ENCODE measurements around the gene GRSF1. TPM values are rescaled to one million over a fixed set of nuclear protein-coding genes. Genes with fewer than 3 reads are reported as not detected.

The GRSF1 gene
- total RNA-seq, 1 donor from 2014 or later = 71.7 TPM

Other genes starting within 250 kb of the GRSF1 start
- gene AMBN, start 247.6 kb downstream of the GRSF1 start, total RNA-seq = not detected in 2 replicates
- not detected in 2 replicates for gene ENAM, start 211.1 kb downstream of the GRSF1 start, total RNA-seq
- not detected in 2 replicates for gene JCHAIN, start 173.4 kb downstream of the GRSF1 start, total RNA-seq
- 28.8 and 30.0 TPM in 2 replicates for gene UTP3, start 151.4 kb downstream of the GRSF1 start, total RNA-seq
- 15.2 and 16.2 TPM in 2 replicates for gene RUFY3, start 117.9 kb downstream of the GRSF1 start, total RNA-seq
- gene MOB1B, start 62.5 kb upstream of the GRSF1 start, total RNA-seq = 15.8 and 16.1 TPM in 2 replicates
- gene DCK, start 153.8 kb upstream of the GRSF1 start, total RNA-seq = 70.8 and 72.7 TPM in 2 replicates

Measured in T-helper 2 cell treated with Interferon-gamma antibody and Interleukin-4, amounts not matched to agents 100 ng/mL and 5 ng/mL, for 36 hours (primary cell).